Esophagus muscularis mucosa (tissue), 4 donors: ENCODE measurements around the gene DNAH11. TPM values are rescaled to one million over a fixed set of nuclear protein-coding genes. Genes with fewer than 3 reads are reported as not detected.

Experiments
- DNase-seq: peaks from one replicate; pipeline ENCODE4 v3.0.0-alpha.2; 2017; ENCODE audit errors: extremely low spot score
- H3K27ac ChIP-seq, 4 donors: fragments of 200-600 bp; sonication (generic); replicated peaks in 1 of 4; 1 replicate in 3 of 4; 2 replicates in 1 of 4; pipeline ENCODE4 v1.5.1; 2016 to 2019; ENCODE audit warnings: mild to moderate bottlenecking in 1 of 4
- H3K27me3 ChIP-seq, 4 donors: fragments of 200-600 bp; sonication (generic); one replicate each; pipeline versions ENCODE4 v1.5.1 to v1.6.0; 2016 to 2019
- H3K36me3 ChIP-seq, 4 donors: fragments of 200-600 bp; sonication (generic); one replicate each; pipeline ENCODE4 v1.5.1; 2016 to 2019
- H3K4me1 ChIP-seq, 4 donors: fragments of 200-600 bp; sonication (generic); one replicate each; pipeline ENCODE4 v1.5.1; 2016 to 2019
- H3K4me3 ChIP-seq, 4 donors: fragments of 200-600 bp; sonication (generic); 1 replicate in 2 of 4; 2 replicates in 2 of 4; pipeline ENCODE4 v1.5.1; 2016 to 2019; ENCODE audit warnings: mild to moderate bottlenecking in 4 of 4, moderate library complexity in 1 of 4
- H3K9me3 ChIP-seq, 4 donors: fragments of 200-600 bp; sonication (generic); 1 replicate in 3 of 4; 2 replicates in 1 of 4; pipeline ENCODE4 v1.5.1; 2016 to 2019
- CTCF ChIP-seq, 3 experiments: fragments of 200-600 bp in 2 of 3; fragments of 450-650 bp in 1 of 3; sonication (generic) in 2 of 3; IDR thresholded peaks; one replicate each; pipeline ENCODE4 v1.5.1; 2017 to 2019; ENCODE audit warnings: antibody characterized with exemption in 3 of 3, mild to moderate bottlenecking in 2 of 3, moderate library complexity in 1 of 3
- EP300 ChIP-seq: sonication (generic); formaldehyde crosslinking; IDR thresholded peaks from one replicate; pipeline ENCODE4 v1.6.1; 2017; ENCODE audit warnings: antibody characterized with exemption
- POLR2A ChIP-seq: fragments of 450-650 bp; IDR thresholded peaks from one replicate; pipeline ENCODE4 v1.6.1; 2017; ENCODE audit warnings: antibody characterized with exemption, moderate library complexity, mild to moderate bottlenecking, low read depth
- POLR2AphosphoS5 ChIP-seq, 2 donors: sonication (generic); formaldehyde crosslinking; IDR thresholded peaks; one replicate each; pipeline ENCODE4 v1.6.1; 2017; ENCODE audit warnings: antibody characterized with exemption in 2 of 2
- WGBS: methylation state at CpG from one replicate; pipeline ENCODE4 v1.1.5; 2018; 5-methylcytosine and 5-hydroxymethylcytosine counted together
- intact Hi-C: fragments of 100-400 bp; cut with DNase I; formaldehyde crosslinking; loops from one replicate; pipeline ENCODE4 v1.15.1; 2023
- total RNA-seq, 4 donors: library from RNA; depleted of rRNA; stranded (reverse); fragments of >200 nt; gene quantifications; one replicate each; pipeline versions ENCODE4 v1.1.0 to v1.2.1, GENCODE V29; 2016

Gene DNAH11
- total RNA-seq, 4 donors from 2014 or later: 8.7 to 16.6 (median 13.1) TPM

- H3K9me3 ChIP-seq: no peaks in the 10 kb centered on the region
- H3K36me3 ChIP-seq: peaks cover 0 to 4% (median 0%) of the 10 kb centered on the region in 4 donors
- H3K4me3 ChIP-seq: no peak overlapping the region
- peaks cover 0 to 35% (median 8%) of the 10 kb centered on the region in 4 donors for H3K4me1 ChIP-seq
- no peak for TF ChIP-seq CTCF (IDR thresholded peaks at IDR 0.05)
- TF ChIP-seq POLR2AphosphoS5 (IDR thresholded peaks at IDR 0.05): no peak
- no peaks in the 10 kb centered on the region for H3K27me3 ChIP-seq
- no peak for DNase-seq
- peak overlapping the region; percentile 22 to 57 (median 41) for H3K27ac ChIP-seq
- intact Hi-C loops: no loop called here
Observed at GRCh38 chr7:21603462-21603861, 60.6 kb downstream of the DNAH11 start.

- Histone ChIP-seq H3K36me3 (peaks cover 0 to 4% (median 0%) of the 10 kb centered on the region in 4 donors), H3K9me3 (no peaks in the 10 kb centered on the region), H3K4me3 (no peak overlapping the region), H3K4me1 (peaks cover 0 to 35% (median 8%) of the 10 kb centered on the region in 4 donors), H3K27ac (peak overlapping the region in 3 of 4 donors; percentile 33 to 49 (median 45)), H3K27me3 (no peaks in the 10 kb centered on the region)
- DNase-seq: no peak
- TF ChIP-seq CTCF (IDR thresholded peaks at IDR 0.05) (no peak), EP300 (no peak), POLR2A (no peak), POLR2AphosphoS5 (IDR thresholded peaks at IDR 0.05) (no peak)
- WGBS: 72% methylated on average over 5 of the region's 5 CpGs
- intact Hi-C loops: no loop called here
Observed at GRCh38 chr7:21603972-21604749, 61.3 kb downstream of the DNAH11 start.

GRCh38 chr7:21605008-21605585 is 62.3 kb downstream of the DNAH11 start:
- Histone ChIP-seq H3K9me3 (no peaks in the 10 kb centered on the region), H3K36me3 (peaks cover 0 to 4% (median 0%) of the 10 kb centered on the region in 4 donors), H3K4me1 (peaks cover 0 to 35% (median 8%) of the 10 kb centered on the region in 4 donors), H3K27me3 (no peaks in the 10 kb centered on the region), H3K27ac (no peak overlapping the region), H3K4me3 (no peak overlapping the region)
- intact Hi-C loops: no loop called here
- WGBS: 75% methylated on average over 3 of the region's 3 CpGs
- TF ChIP-seq CTCF (IDR thresholded peaks at IDR 0.05) (no peak), POLR2AphosphoS5 (IDR thresholded peaks at IDR 0.05) (no peak), POLR2A (no peak), EP300 (no peak)
- DNase-seq: no peak

- H3K27me3 ChIP-seq: no peaks in the 10 kb centered on the region
- H3K4me1 ChIP-seq: peaks cover 0 to 28% (median 8%) of the 10 kb centered on the region in 4 donors
- no peak for DNase-seq
- H3K36me3 ChIP-seq: peaks cover 0 to 4% (median 0%) of the 10 kb centered on the region in 4 donors
- intact Hi-C loops: no loop called here
- H3K4me3 ChIP-seq: no peak overlapping the region
- 64% methylated on average over 3 of the region's 3 CpGs for WGBS
- H3K27ac ChIP-seq: no peak overlapping the region
- no peak for TF ChIP-seq CTCF (IDR thresholded peaks at IDR 0.05)
- no peak for TF ChIP-seq POLR2A
- no peak for TF ChIP-seq EP300
- no peak for TF ChIP-seq POLR2AphosphoS5 (IDR thresholded peaks at IDR 0.05)
- no peaks in the 10 kb centered on the region for H3K9me3 ChIP-seq
Observed at GRCh38 chr7:21608465-21608864, 65.6 kb downstream of the DNAH11 start.
